Parathyroid adenoma (tissue), 2 donors: ENCODE data around the gene AMN.

Source experiments
- H2AFZ ChIP-seq: fragments of 300-600 bp; sonication (generic); one replicate; pipeline ENCODE4 v1.7.0; 2017; ENCODE audit warnings: antibody characterized with exemption, mild to moderate bottlenecking
- H3K27ac ChIP-seq: fragments of 300-600 bp; sonication (generic); one replicate; pipeline ENCODE4 v1.7.0; 2017
- H3K27me3 ChIP-seq: fragments of 300-600 bp; sonication (generic); one replicate; pipeline ENCODE4 v1.7.0; 2017; ENCODE audit warnings: low read length; ENCODE audit not compliant: control insufficient read depth, insufficient read depth
- H3K36me3 ChIP-seq: fragments of 300-600 bp; sonication (generic); one replicate; pipeline ENCODE4 v1.7.0; 2017; ENCODE audit warnings: low read length; ENCODE audit not compliant: control insufficient read depth, insufficient read depth
- H3K4me1 ChIP-seq: fragments of 300-600 bp; sonication (generic); one replicate; pipeline ENCODE4 v1.7.0; 2017; ENCODE audit warnings: control low read depth
- H3K4me2 ChIP-seq: fragments of 300-600 bp; sonication (generic); one replicate; pipeline ENCODE4 v1.7.0; 2017; ENCODE audit warnings: low read length
- H3K4me3 ChIP-seq: fragments of 300-600 bp; sonication (generic); one replicate; pipeline ENCODE4 v1.7.0; 2017; ENCODE audit warnings: low read depth, low read length
- H3K79me2 ChIP-seq: fragments of 300-600 bp; sonication (generic); one replicate; pipeline ENCODE4 v1.7.0; 2017; ENCODE audit warnings: control low read depth
- H3K9ac ChIP-seq: fragments of 300-600 bp; sonication (generic); one replicate; pipeline ENCODE4 v1.7.0; 2017; ENCODE audit warnings: mild to moderate bottlenecking
- H3K9me3 ChIP-seq: fragments of 300-600 bp; sonication (generic); one replicate; pipeline ENCODE4 v1.7.0; 2017; ENCODE audit warnings: low read length; ENCODE audit not compliant: control insufficient read depth
- CTCF ChIP-seq: fragments of 300-600 bp; sonication (generic); IDR thresholded peaks from one replicate; pipeline ENCODE4 v1.7.0; 2017; ENCODE audit warnings: antibody characterized with exemption, mild to moderate bottlenecking
- donor health status: primary hyperparathyroidism.

The AMN gene

GRCh38 chr14:102949062-102949800, 26.8 kb downstream of the AMN start:
- Histone ChIP-seq H3K4me1 (no peaks in the 10 kb centered on the region), H3K27me3 (no peaks in the 10 kb centered on the region), H3K4me2 (no peak overlapping the region), H3K79me2 (no peaks in the 10 kb centered on the region), H3K9ac (no peak overlapping the region), H3K36me3 (no peaks in the 10 kb centered on the region), H2AFZ (no peak overlapping the region), H3K9me3 (no peaks in the 10 kb centered on the region), H3K27ac (no peak overlapping the region), H3K4me3 (no peak overlapping the region)
- no peak for TF ChIP-seq CTCF

- Histone ChIP-seq H3K79me2 (no peaks in the 10 kb centered on the region), H3K4me3 (no peak overlapping the region), H3K9me3 (no peaks in the 10 kb centered on the region), H3K36me3 (no peaks in the 10 kb centered on the region), H3K4me2 (no peak overlapping the region), H3K9ac (no peak overlapping the region), H3K27ac (no peak overlapping the region), H3K4me1 (no peaks in the 10 kb centered on the region), H3K27me3 (no peaks in the 10 kb centered on the region), H2AFZ (no peak overlapping the region)
- TF ChIP-seq CTCF: no peak
These were observed 27.5 kb downstream of the AMN start for GRCh38 chr14:102949801-102950451.

DNA sequence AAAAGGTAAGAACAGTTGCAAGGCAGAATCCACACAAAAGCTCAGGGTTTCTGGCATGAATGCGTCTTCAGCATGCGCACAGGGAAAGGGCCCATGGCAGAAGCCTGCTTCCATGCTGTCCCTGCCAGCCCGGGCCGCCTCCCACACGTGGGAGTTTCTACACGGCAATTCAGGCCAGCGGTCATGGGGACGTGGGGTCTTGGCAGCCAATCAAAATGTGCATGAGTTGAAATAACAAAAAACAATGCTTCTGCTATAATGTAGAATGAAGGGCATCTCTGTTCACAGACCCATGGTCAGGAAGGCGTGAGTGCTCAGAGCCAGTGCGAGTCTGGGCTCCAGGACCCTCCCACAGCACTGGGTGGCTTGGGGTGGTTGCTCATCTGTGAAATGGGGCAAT, 28.6 kb downstream of the AMN start:
- no peaks in the 10 kb centered on the region for H3K4me1 ChIP-seq
- H3K27ac ChIP-seq: no peak overlapping the region
- H3K79me2 ChIP-seq: no peaks in the 10 kb centered on the region
- no peaks in the 10 kb centered on the region for H3K27me3 ChIP-seq
- H3K9ac ChIP-seq: no peak overlapping the region
- H3K9me3 ChIP-seq: no peaks in the 10 kb centered on the region
- no peak overlapping the region for H3K4me3 ChIP-seq
- no peaks in the 10 kb centered on the region for H3K36me3 ChIP-seq
- no peak for TF ChIP-seq CTCF
- no peak overlapping the region for H3K4me2 ChIP-seq
- H2AFZ ChIP-seq: no peak overlapping the region

GRCh38 chr14:102951799-102952198, 29.3 kb downstream of the AMN start:
- H2AFZ ChIP-seq: no peak overlapping the region
- no peaks in the 10 kb centered on the region for H3K27me3 ChIP-seq
- H3K4me2 ChIP-seq: no peak overlapping the region
- no peak for TF ChIP-seq CTCF
- H3K9me3 ChIP-seq: no peaks in the 10 kb centered on the region
- no peaks in the 10 kb centered on the region for H3K79me2 ChIP-seq
- no peak overlapping the region for H3K27ac ChIP-seq
- no peaks in the 10 kb centered on the region for H3K36me3 ChIP-seq
- H3K9ac ChIP-seq: no peak overlapping the region
- H3K4me1 ChIP-seq: no peaks in the 10 kb centered on the region
- H3K4me3 ChIP-seq: no peak overlapping the region

GRCh38 chr14:102952276-102952675, 29.8 kb downstream of the AMN start:
- Histone ChIP-seq H3K4me3 (no peak overlapping the region), H3K27ac (no peak overlapping the region), H3K9me3 (no peaks in the 10 kb centered on the region), H3K27me3 (no peaks in the 10 kb centered on the region), H3K4me1 (no peaks in the 10 kb centered on the region), H2AFZ (no peak overlapping the region), H3K4me2 (no peak overlapping the region), H3K36me3 (no peaks in the 10 kb centered on the region), H3K9ac (no peak overlapping the region), H3K79me2 (no peaks in the 10 kb centered on the region)
- no peak for TF ChIP-seq CTCF
